GM21737 (cell line): ENCODE data around the gene APC.
"Not testable (repeated sequence)": the region's sequence is repeated elsewhere in the genome, so short reads cannot be mapped to it uniquely, and the experiment has no call there.

Experiments
- ATAC-seq: cut with Tn5 transposase; IDR thresholded peaks from one replicate; pipeline ENCODE4 v1.9.1; 2021; ENCODE audit warnings: mild to moderate bottlenecking, moderate library complexity; ENCODE audit not compliant: unreplicated experiment

APC gene

GRCh38 chr5:112713206-112713605 lies 24.5 kb upstream of the APC start:
- no peak for ATAC-seq

GRCh38 chr5:112716895-112717294 lies 20.8 kb upstream of the APC start:
- not testable (repeated sequence) for ATAC-seq

GRCh38 chr5:112717506-112718082 lies 20.1 kb upstream of the APC start:
- no peak for ATAC-seq

- no peak for ATAC-seq
These were observed 19.3 kb upstream of the APC start for GRCh38 chr5:112718344-112718743.

- no peak for ATAC-seq
These were observed 17.1 kb upstream of the APC start for GRCh38 chr5:112720576-112720975.

GRCh38 chr5:112724901-112725300 lies 12.8 kb upstream of the APC start:
- no peak for ATAC-seq

GRCh38 chr5:112729630-112730029 lies 8.1 kb upstream of the APC start:
- ATAC-seq = no peak

- no peak for ATAC-seq
These were observed 5.6 kb upstream of the APC start for GRCh38 chr5:112732131-112732530.

GRCh38 chr5:112733586-112733985 lies 4.1 kb upstream of the APC start:
- ATAC-seq = no peak

GRCh38 chr5:112734597-112734996 lies 3.1 kb upstream of the APC start:
- ATAC-seq = no peak

GRCh38 chr5:112735702-112736101 lies 2.0 kb upstream of the APC start:
- no peak for ATAC-seq

GRCh38 chr5:112737070-112737462 lies 619 bp upstream of the APC start:
- ATAC-seq = no peak

- ATAC-seq = no peak
These were observed 491 bp downstream of the APC start for GRCh38 chr5:112738191-112738560.

- no peak for ATAC-seq
These were observed 4.7 kb downstream of the APC start for GRCh38 chr5:112742424-112742823.

GRCh38 chr5:112743631-112744030 lies 5.9 kb downstream of the APC start:
- ATAC-seq = no peak

- no peak for ATAC-seq
These were observed 14.7 kb downstream of the APC start for GRCh38 chr5:112752335-112752734.

- no peak for ATAC-seq
These were observed 18.0 kb downstream of the APC start for GRCh38 chr5:112755703-112756102.

GRCh38 chr5:112757468-112758208 lies 20.0 kb downstream of the APC start:
- ATAC-seq = peak; percentile 72

- ATAC-seq = no peak
These were observed 21.0 kb downstream of the APC start for GRCh38 chr5:112758676-112759075.

GRCh38 chr5:112762113-112762810 lies 24.6 kb downstream of the APC start:
- no peak for ATAC-seq

GRCh38 chr5:112763165-112763564 lies 25.5 kb downstream of the APC start:
- no peak for ATAC-seq

GRCh38 chr5:112772124-112772523 lies 34.4 kb downstream of the APC start:
- no peak for ATAC-seq
